HepG2 (cell line): Measurements from ENCODE around the gene RMDN2. TPM values are rescaled to one million over a fixed set of nuclear protein-coding genes. Genes with fewer than 3 reads are reported as not detected.

ENCODE experiments used
- ATAC-seq: fragments of 200-7000 bp; cut with Tn5 transposase; 3 replicates; pipeline ENCODE4 v1.9.1; 2020; ENCODE audit warnings: mild to moderate bottlenecking, moderate library complexity
- BruUV-seq: library from RNA; stranded (reverse); fragments of 400-500 nt; replicated peaks from 2 replicates; lab custom pipeline; 2021; lab: Mats Ljungman, UMichigan
- CTCF ChIA-PET: fragments of 300-600 bp; formaldehyde crosslinking; extraction: SDS; loops from one replicate; lab custom pipeline; 2021; ENCODE audit warnings: low total read pairs, inconsistent platforms, low intra/inter-chr PET ratio; lab: Yijun Ruan, JAX
- POLR2A ChIA-PET: fragments of 350-600 bp; sonication (Branson Sonifier 250); formaldehyde crosslinking; loops from one replicate; lab custom pipeline; 2020; ENCODE audit warnings: antibody characterized with exemption, inconsistent platforms; lab: Yijun Ruan, JAX
- DNase-seq: peaks from one replicate; pipeline ENCODE4 v3.0.0-alpha.2; 2015; ENCODE audit warnings: low spot score
- FAIRE-seq: peaks from 3 replicates; lab custom pipeline; 2011; peaks lifted over from hg19 to GRCh38; lab: Jason Lieb, UNC
- H2AFZ ChIP-seq: one replicate; pipeline ENCODE4 v1.6.1; 2011; ENCODE audit warnings: low read length, inconsistent platforms
- H3K27ac ChIP-seq: fragments of 300-600 bp; 3 replicates; pipeline ENCODE4 v1.8.0; 2011; ENCODE audit warnings: mixed run types, mild to moderate bottlenecking, mixed read lengths, low read length, inconsistent platforms; ENCODE audit not compliant: insufficient read depth; ENCODE audit errors: extremely low read length
- H3K27me3 ChIP-seq, 2 experiments: fragments of 200-600 bp in 1 of 2; 2 replicates in 1 of 2; 3 replicates in 1 of 2; pipeline versions ENCODE4 v1.6.0 to v1.8.0; 2011; ENCODE audit warnings: low read length in 2 of 2, mild to moderate bottlenecking in 2 of 2, moderate library complexity in 2 of 2, inconsistent platforms in 1 of 2; ENCODE audit not compliant: insufficient read depth in 2 of 2, control insufficient read depth in 1 of 2
- H3K36me3 ChIP-seq, 2 experiments: fragments of 200-600 bp in 1 of 2; replicated peaks in 1 of 2; 2 replicates in 1 of 2; 3 replicates in 1 of 2; pipeline versions ENCODE4 v1.5.1 to v1.8.0; 2011; ENCODE audit warnings: low read length in 2 of 2, inconsistent platforms in 1 of 2; ENCODE audit not compliant: insufficient read depth in 2 of 2, control insufficient read depth in 1 of 2
- H3K4me1 ChIP-seq: 2 replicates; pipeline ENCODE4 v1.5.1; 2012; ENCODE audit warnings: low read length, inconsistent platforms; ENCODE audit not compliant: insufficient read depth
- H3K4me2 ChIP-seq: 2 replicates; pipeline ENCODE4 v1.6.0; 2011; ENCODE audit warnings: low read depth, low read length, inconsistent platforms
- H3K4me3 ChIP-seq, 3 experiments: fragments of 200-600 bp in 1 of 3; sonication (generic), shearing (Covaris generic) in 1 of 3; replicated peaks in 1 of 3; 2 replicates each; pipeline ENCODE4 v1.5.1; 2011 to 2016; ENCODE audit warnings: low read length in 3 of 3, inconsistent platforms in 2 of 3, low read depth in 2 of 3, mild to moderate bottlenecking in 2 of 3, control low read depth in 1 of 3, mixed read lengths in 1 of 3; ENCODE audit not compliant: insufficient read depth in 1 of 3
- H3K79me2 ChIP-seq: one replicate; pipeline ENCODE4 v1.6.1; 2011; ENCODE audit warnings: low read length, inconsistent platforms; ENCODE audit not compliant: insufficient read depth
- H3K9ac ChIP-seq: 2 replicates; pipeline ENCODE4 v1.6.0; 2011; ENCODE audit warnings: mild to moderate bottlenecking, low read depth, low read length, inconsistent platforms; ENCODE audit not compliant: insufficient read depth
- H3K9me3 ChIP-seq: 2 replicates; pipeline ENCODE4 v1.5.1; 2012; ENCODE audit warnings: mild to moderate bottlenecking, low read length
- H4K20me1 ChIP-seq: 2 replicates; pipeline ENCODE4 v1.6.0; 2011; ENCODE audit warnings: inconsistent platforms, mild to moderate bottlenecking, low read length, moderate library complexity; ENCODE audit not compliant: insufficient read depth
- DNMT3B ChIP-seq: conservative IDR thresholded peaks from 2 replicates; pipeline ENCODE4 v1.6.1; 2016; ENCODE audit warnings: missing biosample characterization, control low read depth
- HOXD1 ChIP-seq: sonication (generic); formaldehyde crosslinking; IDR thresholded peaks from 2 replicates; pipeline ENCODE4 v1.5.0; 2020; ENCODE audit warnings: missing genetic modification reagents
- KAT8 ChIP-seq: IDR thresholded peaks from 2 replicates; pipeline ENCODE4 v1.6.1; 2016; ENCODE audit warnings: missing genetic modification reagents, missing compliant biosample characterization
- POGZ ChIP-seq: sonication (generic); formaldehyde crosslinking; IDR thresholded peaks from 2 replicates; pipeline ENCODE4 v1.4.0; 2020; ENCODE audit warnings: mild to moderate bottlenecking, missing genetic modification reagents
- SOX6 ChIP-seq, 2 experiments: fragments of 450-650 bp in 1 of 2; sonication (generic) in 1 of 2; formaldehyde crosslinking in 1 of 2; IDR thresholded peaks; 2 replicates each; pipeline versions ENCODE4 v1.4.0 to v1.6.1; 2017 to 2020; ENCODE audit warnings: antibody characterized with exemption in 1 of 2, mild to moderate bottlenecking in 1 of 2, missing genetic modification reagents in 1 of 2
- SP5 ChIP-seq: IDR thresholded peaks from 2 replicates; pipeline ENCODE4 v1.6.1; 2016; ENCODE audit warnings: low read depth, borderline replicate concordance
- ZEB1 ChIP-seq: IDR thresholded peaks from 2 replicates; pipeline ENCODE4 v1.6.1; 2012; ENCODE audit warnings: mild to moderate bottlenecking, low read depth, inconsistent platforms; ENCODE audit not compliant: insufficient replicate concordance
- ZFP36 ChIP-seq: fragments of 150-350 bp; IDR thresholded peaks from 2 replicates; pipeline ENCODE4 v1.6.1; 2018; ENCODE audit warnings: borderline replicate concordance, low read length, low read depth; ENCODE audit not compliant: partially characterized antibody
- ZNF20 ChIP-seq: sonication (generic); formaldehyde crosslinking; IDR thresholded peaks from 2 replicates; pipeline ENCODE4 v1.4.0; 2020; ENCODE audit warnings: mild to moderate bottlenecking, moderate library complexity, missing genetic modification reagents
- ZNF234 ChIP-seq: sonication (generic); formaldehyde crosslinking; conservative IDR thresholded peaks from 2 replicates; pipeline ENCODE4 v1.5.1; 2020; ENCODE audit warnings: mild to moderate bottlenecking, missing genetic modification reagents
- ZNF383 ChIP-seq: sonication (generic); formaldehyde crosslinking; IDR thresholded peaks from 2 replicates; pipeline ENCODE4 v1.4.0; 2020; ENCODE audit warnings: missing genetic modification reagents, mild to moderate bottlenecking, borderline replicate concordance
- WGBS: methylation state at CpG from one replicate; pipeline ENCODE4 v1.1.6; 2017; ENCODE audit warnings: low lambda C conversion rate; 5-methylcytosine and 5-hydroxymethylcytosine counted together
- in situ Hi-C: cut with HindIII; loops from 2 replicates; pipeline ENCODE4 v1.10.0; 2017; ENCODE audit warnings: low pct_unique_long_range_greater_than_20kb; ENCODE audit not compliant: extremely low pct_ligation_motif_present
- intact Hi-C: fragments of 100-400 bp; cut with micrococcal nuclease; formaldehyde crosslinking; loops from one replicate; pipeline ENCODE4 v1.10.0; 2022; ENCODE audit not compliant: unreplicated experiment
- polyA plus RNA-seq, 8 experiments: library from polyadenylated mRNA; depleted of rRNA in 3 of 8; stranded (reverse) in 7 of 8; unstranded in 1 of 8; fragments of >200 nt; fragmentation: Illumina TruSeq in 4 of 8; extraction: Trizol in 4 of 8; gene quantifications; 2 replicates each; pipeline versions ENCODE4 v1.2.1 to v1.2.3, GENCODE V29; 2011 to 2016; ENCODE audit warnings: low read depth in 4 of 8, missing spikeins in 1 of 8, mixed read lengths in 1 of 8; ENCODE audit not compliant: insufficient read depth in 1 of 8
- total RNA-seq, 5 experiments: library from RNA; depleted of rRNA; stranded (reverse); fragments of >200 nt; fragmentation: Illumina TruSeq; extraction: Trizol; gene quantifications; 2 replicates each; pipeline ENCODE4 v1.2.3, GENCODE V29; 2016; ENCODE audit warnings: low read depth in 1 of 5
- TF ChIP-seq, protein P1 (sequence below): sonication (generic); formaldehyde crosslinking; IDR thresholded peaks from 2 replicates; pipeline ENCODE4 v1.5.0; 2020; ENCODE audit warnings: missing genetic modification reagents, mild to moderate bottlenecking, borderline replicate concordance
- TF ChIP-seq, protein P2 (sequence below): sonication (generic); formaldehyde crosslinking; IDR thresholded peaks from 2 replicates; pipeline ENCODE4 v1.5.0; 2020; ENCODE audit warnings: missing genetic modification reagents

Gene RMDN2
- total and polyA plus RNA-seq, 2 of the 13 experiments (the other 11 are each of a cell fraction or from before 2014, with no cell fraction given) = 2.3 to 8.9 TPM

GRCh38 chr2:37921781-37922180 is 3.3 kb upstream of the RMDN2 start:
- H4K20me1 ChIP-seq = no peaks in the 10 kb centered on the region
- no peak for ATAC-seq
- H3K4me2 ChIP-seq = peak overlapping the region; percentile 47
- no peaks in the 10 kb centered on the region for H3K27me3 ChIP-seq
- H3K36me3 ChIP-seq = no peaks in the 10 kb centered on the region
- ChIA-PET CTCF (no interaction called here), POLR2A (interaction anchor here (2.0 kb wide), 1 partner anchor 40 kb away, joined by 6 read pairs; no protein-coding TSS in a partner anchor)
- peaks cover 87% of the 10 kb centered on the region for H3K4me1 ChIP-seq
- H3K9ac ChIP-seq = 0 out of 2 replicates have a peak overlapping the region, but pooled peaks have one; percentile 0
- no TSS peak for BruUV-seq
- FAIRE-seq = no peak
- H3K27ac ChIP-seq = peak overlapping the region; percentile 2
- no peaks in the 10 kb centered on the region for H3K9me3 ChIP-seq
- H3K79me2 ChIP-seq = no peaks in the 10 kb centered on the region
- TF ChIP-seq HOXD1 (CRISPR knock-in tag) (no peak), ZEB1 (peak; percentile 61), KAT8 (CRISPR knock-in tag) (0 out of 2 replicates have a peak, but pooled peaks have one; percentile 33), ZNF20 (CRISPR knock-in tag) (no peak), ZNF234 (CRISPR knock-in tag) (no peak), SOX6 (IDR thresholded peaks at IDR 0.05) (no peak), SOX6 (CRISPR knock-in tag; IDR thresholded peaks at IDR 0.05) (no peak), ZNF383 (CRISPR knock-in tag) (no peak), ZFP36 (no peak), POGZ (no peak), DNMT3B (CRISPR knock-in tag) (no peak), SP5 (no peak)
- TF ChIP-seq, protein P1, sequence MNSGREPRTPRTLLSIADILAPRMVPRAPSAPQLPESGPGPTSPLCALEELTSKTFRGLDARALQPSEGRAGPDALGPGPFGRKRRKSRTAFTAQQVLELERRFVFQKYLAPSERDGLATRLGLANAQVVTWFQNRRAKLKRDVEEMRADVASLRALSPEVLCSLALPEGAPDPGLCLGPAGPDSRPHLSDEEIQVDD (CRISPR knock-in tag) = no peak
- TF ChIP-seq, protein P2, sequence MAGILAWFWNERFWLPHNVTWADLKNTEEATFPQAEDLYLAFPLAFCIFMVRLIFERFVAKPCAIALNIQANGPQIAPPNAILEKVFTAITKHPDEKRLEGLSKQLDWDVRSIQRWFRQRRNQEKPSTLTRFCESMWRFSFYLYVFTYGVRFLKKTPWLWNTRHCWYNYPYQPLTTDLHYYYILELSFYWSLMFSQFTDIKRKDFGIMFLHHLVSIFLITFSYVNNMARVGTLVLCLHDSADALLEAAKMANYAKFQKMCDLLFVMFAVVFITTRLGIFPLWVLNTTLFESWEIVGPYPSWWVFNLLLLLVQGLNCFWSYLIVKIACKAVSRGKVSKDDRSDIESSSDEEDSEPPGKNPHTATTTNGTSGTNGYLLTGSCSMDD (CRISPR knock-in tag) = no peak
- 35% methylated on average over 5 of the region's 5 CpGs for WGBS
- intact Hi-C loops (no loop called here), in situ Hi-C loops (no loop called here)
- no peak overlapping the region for H3K4me3 ChIP-seq
- H2AFZ ChIP-seq = no peak overlapping the region
- no peak for DNase-seq
